HepG2 (cell line): ENCODE results near the gene CHAF1A. TPM values are rescaled to one million over a fixed set of nuclear protein-coding genes. Genes with fewer than 3 reads are reported as not detected.

ENCODE experiments used
- ATAC-seq: fragments of 200-7000 bp; cut with Tn5 transposase; 3 replicates; pipeline ENCODE4 v1.9.1; 2020; ENCODE audit warnings: mild to moderate bottlenecking, moderate library complexity
- BruUV-seq: library from RNA; stranded (reverse); fragments of 400-500 nt; replicated peaks from 2 replicates; lab custom pipeline; 2021; lab: Mats Ljungman, UMichigan
- CTCF ChIA-PET: fragments of 300-600 bp; formaldehyde crosslinking; extraction: SDS; loops from one replicate; lab custom pipeline; 2021; ENCODE audit warnings: low total read pairs, inconsistent platforms, low intra/inter-chr PET ratio; lab: Yijun Ruan, JAX
- POLR2A ChIA-PET: fragments of 350-600 bp; sonication (Branson Sonifier 250); formaldehyde crosslinking; loops from one replicate; lab custom pipeline; 2020; ENCODE audit warnings: antibody characterized with exemption, inconsistent platforms; lab: Yijun Ruan, JAX
- DNase-seq: peaks from one replicate; pipeline ENCODE4 v3.0.0-alpha.2; 2015; ENCODE audit warnings: low spot score
- FAIRE-seq: peaks from 3 replicates; lab custom pipeline; 2011; peaks lifted over from hg19 to GRCh38; lab: Jason Lieb, UNC
- H2AFZ ChIP-seq: one replicate; pipeline ENCODE4 v1.6.1; 2011; ENCODE audit warnings: low read length, inconsistent platforms
- H3K27ac ChIP-seq: fragments of 300-600 bp; 3 replicates; pipeline ENCODE4 v1.8.0; 2011; ENCODE audit warnings: mixed run types, mild to moderate bottlenecking, mixed read lengths, low read length, inconsistent platforms; ENCODE audit not compliant: insufficient read depth; ENCODE audit errors: extremely low read length
- H3K27me3 ChIP-seq, 2 experiments: fragments of 200-600 bp in 1 of 2; 2 replicates in 1 of 2; 3 replicates in 1 of 2; pipeline versions ENCODE4 v1.6.0 to v1.8.0; 2011; ENCODE audit warnings: low read length in 2 of 2, mild to moderate bottlenecking in 2 of 2, moderate library complexity in 2 of 2, inconsistent platforms in 1 of 2; ENCODE audit not compliant: insufficient read depth in 2 of 2, control insufficient read depth in 1 of 2
- H3K36me3 ChIP-seq, 2 experiments: fragments of 200-600 bp in 1 of 2; replicated peaks in 1 of 2; 2 replicates in 1 of 2; 3 replicates in 1 of 2; pipeline versions ENCODE4 v1.5.1 to v1.8.0; 2011; ENCODE audit warnings: low read length in 2 of 2, inconsistent platforms in 1 of 2; ENCODE audit not compliant: insufficient read depth in 2 of 2, control insufficient read depth in 1 of 2
- H3K4me1 ChIP-seq: 2 replicates; pipeline ENCODE4 v1.5.1; 2012; ENCODE audit warnings: low read length, inconsistent platforms; ENCODE audit not compliant: insufficient read depth
- H3K4me2 ChIP-seq: 2 replicates; pipeline ENCODE4 v1.6.0; 2011; ENCODE audit warnings: low read depth, low read length, inconsistent platforms
- H3K4me3 ChIP-seq, 3 experiments: fragments of 200-600 bp in 1 of 3; sonication (generic), shearing (Covaris generic) in 1 of 3; replicated peaks in 1 of 3; 2 replicates each; pipeline ENCODE4 v1.5.1; 2011 to 2016; ENCODE audit warnings: low read length in 3 of 3, inconsistent platforms in 2 of 3, low read depth in 2 of 3, mild to moderate bottlenecking in 2 of 3, control low read depth in 1 of 3, mixed read lengths in 1 of 3; ENCODE audit not compliant: insufficient read depth in 1 of 3
- H3K79me2 ChIP-seq: one replicate; pipeline ENCODE4 v1.6.1; 2011; ENCODE audit warnings: low read length, inconsistent platforms; ENCODE audit not compliant: insufficient read depth
- H3K9ac ChIP-seq: 2 replicates; pipeline ENCODE4 v1.6.0; 2011; ENCODE audit warnings: mild to moderate bottlenecking, low read depth, low read length, inconsistent platforms; ENCODE audit not compliant: insufficient read depth
- H3K9me3 ChIP-seq: 2 replicates; pipeline ENCODE4 v1.5.1; 2012; ENCODE audit warnings: mild to moderate bottlenecking, low read length
- H4K20me1 ChIP-seq: 2 replicates; pipeline ENCODE4 v1.6.0; 2011; ENCODE audit warnings: inconsistent platforms, mild to moderate bottlenecking, low read length, moderate library complexity; ENCODE audit not compliant: insufficient read depth
- AGO2 ChIP-seq: fragments of 200-400 bp; formaldehyde crosslinking; optimal IDR thresholded peaks from 2 replicates; pipeline ENCODE3; 2017; ENCODE audit warnings: mild to moderate bottlenecking, low read depth, low read length, moderate library complexity
- FOXA1 ChIP-seq, 2 experiments: fragments of 450-650 bp in 1 of 2; sonication (generic) in 1 of 2; formaldehyde crosslinking in 1 of 2; IDR thresholded peaks; 2 replicates each; pipeline versions ENCODE4 v1.4.0 to v1.6.1; 2016 to 2020; ENCODE audit warnings: missing genetic modification reagents in 1 of 2
- NR2C2 ChIP-seq: sonication (generic); formaldehyde crosslinking; IDR thresholded peaks from 2 replicates; pipeline ENCODE4 v1.4.0; 2020; ENCODE audit warnings: missing genetic modification reagents, mild to moderate bottlenecking, moderate library complexity, borderline replicate concordance
- RFXAP ChIP-seq: sonication (generic); formaldehyde crosslinking; IDR thresholded peaks from 2 replicates; pipeline ENCODE4 v1.4.0; 2020; ENCODE audit warnings: missing genetic modification reagents, borderline replicate concordance
- SSRP1 ChIP-seq: IDR thresholded peaks from 2 replicates; pipeline ENCODE4 v1.6.1; 2016; ENCODE audit warnings: control low read depth
- ZBTB38 ChIP-seq: sonication (generic); formaldehyde crosslinking; IDR thresholded peaks from 2 replicates; pipeline ENCODE4 v1.5.1; 2020; ENCODE audit warnings: mild to moderate bottlenecking, missing genetic modification reagents
- ZMYM3 ChIP-seq: sonication (generic); formaldehyde crosslinking; IDR thresholded peaks from 2 replicates; pipeline ENCODE4 v1.5.1; 2020; ENCODE audit warnings: mild to moderate bottlenecking, missing genetic modification reagents
- ZNF331 ChIP-seq: sonication (generic); formaldehyde crosslinking; IDR thresholded peaks from 2 replicates; pipeline ENCODE4 v1.4.0; 2020; ENCODE audit warnings: missing genetic modification reagents
- ZNF660 ChIP-seq: sonication (generic); formaldehyde crosslinking; IDR thresholded peaks from 2 replicates; pipeline ENCODE4 v1.5.1; 2020; ENCODE audit warnings: mild to moderate bottlenecking, low read depth, missing genetic modification reagents, borderline replicate concordance
- WGBS: methylation state at CpG from one replicate; pipeline ENCODE4 v1.1.6; 2017; ENCODE audit warnings: low lambda C conversion rate; 5-methylcytosine and 5-hydroxymethylcytosine counted together
- in situ Hi-C: cut with HindIII; loops from 2 replicates; pipeline ENCODE4 v1.10.0; 2017; ENCODE audit warnings: low pct_unique_long_range_greater_than_20kb; ENCODE audit not compliant: extremely low pct_ligation_motif_present
- intact Hi-C: fragments of 100-400 bp; cut with micrococcal nuclease; formaldehyde crosslinking; loops from one replicate; pipeline ENCODE4 v1.10.0; 2022; ENCODE audit not compliant: unreplicated experiment
- polyA plus RNA-seq, 8 experiments: library from polyadenylated mRNA; depleted of rRNA in 3 of 8; stranded (reverse) in 7 of 8; unstranded in 1 of 8; fragments of >200 nt; fragmentation: Illumina TruSeq in 4 of 8; extraction: Trizol in 4 of 8; gene quantifications; 2 replicates each; pipeline versions ENCODE4 v1.2.1 to v1.2.3, GENCODE V29; 2011 to 2016; ENCODE audit warnings: low read depth in 4 of 8, missing spikeins in 1 of 8, mixed read lengths in 1 of 8; ENCODE audit not compliant: insufficient read depth in 1 of 8
- total RNA-seq, 5 experiments: library from RNA; depleted of rRNA; stranded (reverse); fragments of >200 nt; fragmentation: Illumina TruSeq; extraction: Trizol; gene quantifications; 2 replicates each; pipeline ENCODE4 v1.2.3, GENCODE V29; 2016; ENCODE audit warnings: low read depth in 1 of 5
- TF ChIP-seq, protein P1 (sequence below): sonication (generic); formaldehyde crosslinking; IDR thresholded peaks from 2 replicates; pipeline ENCODE4 v1.8.0; 2022; ENCODE audit warnings: missing genetic modification reagents, low read depth, mild to moderate bottlenecking, borderline replicate concordance
- TF ChIP-seq, protein P2 (sequence below): sonication (generic); formaldehyde crosslinking; IDR thresholded peaks from 2 replicates; pipeline ENCODE4 v1.4.0; 2020; ENCODE audit warnings: missing genetic modification reagents
- TF ChIP-seq, protein P3 (sequence below): sonication (generic); formaldehyde crosslinking; IDR thresholded peaks from 2 replicates; pipeline ENCODE4 v1.4.0; 2020; ENCODE audit warnings: mild to moderate bottlenecking, missing genetic modification reagents

The CHAF1A gene
- total and polyA plus RNA-seq, 2 of the 13 experiments (the other 11 are each of a cell fraction or from before 2014, with no cell fraction given) = 11.0 to 34.8 TPM

DNA sequence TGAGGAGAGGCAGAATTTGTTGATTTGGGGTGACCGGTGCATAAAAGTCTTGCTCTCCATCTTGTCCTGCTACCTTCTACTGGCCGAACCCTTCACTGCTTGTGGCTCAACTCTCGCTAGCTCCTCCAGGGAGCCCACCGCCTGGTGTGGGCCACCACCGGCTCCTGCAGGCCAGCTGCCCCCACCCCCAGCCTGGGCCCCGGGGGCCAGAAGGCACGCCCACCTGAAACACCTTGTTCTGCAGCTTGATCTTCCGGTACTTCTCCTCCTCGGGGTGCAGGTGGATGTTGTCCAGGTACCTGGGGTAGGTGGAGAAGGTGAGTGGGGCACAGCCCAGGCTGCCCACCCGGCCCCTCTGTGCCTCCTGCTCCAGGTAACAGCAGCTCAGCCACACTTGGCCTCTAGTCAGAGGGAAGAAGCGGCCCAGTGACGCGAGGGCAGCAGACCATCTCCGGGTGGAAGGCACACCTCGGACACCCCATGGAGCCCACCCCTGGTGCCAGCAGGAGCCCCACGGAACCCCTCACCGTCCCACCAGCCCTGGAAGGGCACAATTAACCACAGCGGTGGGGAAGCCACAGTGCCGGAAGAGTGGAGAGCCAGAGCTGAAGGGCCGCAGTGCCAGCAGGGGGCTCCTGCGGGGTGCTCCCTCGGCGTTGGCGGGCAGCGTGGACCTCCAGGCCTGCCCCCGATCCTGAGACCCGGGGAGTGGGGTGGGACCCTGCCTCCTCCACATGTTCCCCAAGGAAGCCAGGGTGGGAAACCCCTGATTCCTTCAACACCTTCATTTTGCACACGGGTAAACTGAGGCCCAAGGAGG, 45.1 kb downstream of the CHAF1A start:
- no peaks in the 10 kb centered on the region for H3K9me3 ChIP-seq
- no peaks in the 10 kb centered on the region for H4K20me1 ChIP-seq
- H2AFZ ChIP-seq = no peak overlapping the region
- TF ChIP-seq, protein P1, sequence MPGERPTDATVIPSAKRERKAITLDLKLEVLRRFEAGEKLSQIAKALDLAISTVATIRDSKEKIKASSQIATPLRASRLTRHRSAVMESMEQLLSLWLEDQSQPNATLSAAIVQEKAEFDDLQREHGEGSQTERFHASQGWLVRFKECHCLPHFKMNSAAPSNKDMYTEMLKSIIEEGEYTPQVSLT (CRISPR knock-in tag) = no peak
- peak; percentile 80 for TF ChIP-seq AGO2
- TF ChIP-seq ZNF331 (CRISPR knock-in tag) = no peak
- DNase-seq (no peak), FAIRE-seq (no peak), ATAC-seq (no peak)
- intact Hi-C loops = no loop called here
- peaks cover 10% of the 10 kb centered on the region; the same call in 1 of the 2 replicates for H3K4me1 ChIP-seq
- 98% methylated on average over 17 of the region's 28 CpGs for WGBS
- peaks cover 17 to 48% of the 10 kb centered on the region in 2 experiments; a peak in 4 of 5 replicates for H3K36me3 ChIP-seq
- POLR2A ChIA-PET = interaction anchor here (1.0 kb wide), 1 partner anchor 24 kb away, joined by 3 read pairs; no protein-coding TSS in a partner anchor
- BruUV-seq = no TSS peak
- H3K27me3 ChIP-seq = no peaks in the 10 kb centered on the region
- H3K4me2 ChIP-seq = no peak overlapping the region
- CTCF ChIA-PET = no interaction called here
- in situ Hi-C loops = no loop called here
- no peak overlapping the region for H3K9ac ChIP-seq
- no peaks in the 10 kb centered on the region for H3K79me2 ChIP-seq
- H3K27ac ChIP-seq = no peak overlapping the region
- no peak overlapping the region for H3K4me3 ChIP-seq

DNA sequence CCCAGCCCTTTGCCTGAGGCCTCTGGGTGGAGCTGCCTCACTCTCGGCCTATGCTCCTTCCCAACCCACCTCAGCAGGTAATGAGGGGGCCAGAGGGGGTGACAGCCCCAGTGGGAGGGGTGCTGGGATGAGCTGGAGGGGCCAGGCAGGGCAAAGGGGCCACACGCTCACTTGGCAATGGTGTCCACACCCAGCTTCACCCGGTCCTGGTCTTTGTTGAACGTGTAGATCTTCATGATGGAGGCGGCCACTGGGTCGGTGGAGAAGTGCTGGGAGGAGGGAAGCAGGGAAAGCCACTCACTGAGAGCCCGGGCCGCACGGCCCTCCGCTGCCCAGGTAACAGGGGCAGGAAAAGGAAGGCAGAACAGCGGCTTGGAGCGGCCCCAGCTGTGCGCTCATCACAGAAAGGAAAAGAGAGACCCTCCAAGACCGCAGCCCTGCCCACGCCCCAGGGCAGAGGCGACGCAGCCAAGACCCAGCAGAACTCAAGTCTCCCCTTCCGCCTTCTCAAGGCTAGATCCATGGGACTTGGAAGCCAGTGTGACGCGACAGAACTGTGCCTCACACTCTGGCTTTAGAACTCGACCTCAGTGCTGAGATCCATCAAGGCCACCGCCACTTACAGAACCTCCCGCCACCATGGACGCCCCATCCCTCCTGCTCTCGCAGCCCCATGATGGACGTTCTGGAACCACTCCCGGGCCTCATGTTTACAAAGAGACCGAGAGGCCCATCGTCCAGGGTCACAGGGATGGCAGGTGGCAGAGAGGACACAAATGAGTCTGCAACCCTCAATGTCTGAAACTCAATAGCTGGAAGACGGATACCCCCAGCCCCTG, 45.9 kb downstream of the CHAF1A start:
- FAIRE-seq (no peak), DNase-seq (no peak)
- TF ChIP-seq RFXAP (CRISPR knock-in tag) = no peak
- TF ChIP-seq FOXA1 (IDR thresholded peaks at IDR 0.05) = no peak
- TF ChIP-seq FOXA1 (CRISPR knock-in tag; IDR thresholded peaks at IDR 0.05) = peak; percentile 34; the same call in 1 of the 2 replicates
- TF ChIP-seq AGO2 = peak; percentile 60
- TF ChIP-seq, protein P2, sequence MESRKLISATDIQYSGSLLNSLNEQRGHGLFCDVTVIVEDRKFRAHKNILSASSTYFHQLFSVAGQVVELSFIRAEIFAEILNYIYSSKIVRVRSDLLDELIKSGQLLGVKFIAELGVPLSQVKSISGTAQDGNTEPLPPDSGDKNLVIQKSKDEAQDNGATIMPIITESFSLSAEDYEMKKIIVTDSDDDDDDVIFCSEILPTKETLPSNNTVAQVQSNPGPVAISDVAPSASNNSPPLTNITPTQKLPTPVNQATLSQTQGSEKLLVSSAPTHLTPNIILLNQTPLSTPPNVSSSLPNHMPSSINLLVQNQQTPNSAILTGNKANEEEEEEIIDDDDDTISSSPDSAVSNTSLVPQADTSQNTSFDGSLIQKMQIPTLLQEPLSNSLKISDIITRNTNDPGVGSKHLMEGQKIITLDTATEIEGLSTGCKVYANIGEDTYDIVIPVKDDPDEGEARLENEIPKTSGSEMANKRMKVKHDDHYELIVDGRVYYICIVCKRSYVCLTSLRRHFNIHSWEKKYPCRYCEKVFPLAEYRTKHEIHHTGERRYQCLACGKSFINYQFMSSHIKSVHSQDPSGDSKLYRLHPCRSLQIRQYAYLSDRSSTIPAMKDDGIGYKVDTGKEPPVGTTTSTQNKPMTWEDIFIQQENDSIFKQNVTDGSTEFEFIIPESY (CRISPR knock-in tag) = peak; percentile 83; the same call in 1 of the 2 replicates
- no peak for TF ChIP-seq NR2C2
- TF ChIP-seq, protein P3, sequence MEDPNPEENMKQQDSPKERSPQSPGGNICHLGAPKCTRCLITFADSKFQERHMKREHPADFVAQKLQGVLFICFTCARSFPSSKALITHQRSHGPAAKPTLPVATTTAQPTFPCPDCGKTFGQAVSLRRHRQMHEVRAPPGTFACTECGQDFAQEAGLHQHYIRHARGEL (CRISPR knock-in tag) = no peak
- TF ChIP-seq ZMYM3 (CRISPR knock-in tag) = no peak
- TF ChIP-seq ZNF660 (CRISPR knock-in tag) = no peak
- peak; percentile 46; the same call in 1 of the 2 replicates for TF ChIP-seq ZBTB38 (CRISPR knock-in tag)
- TF ChIP-seq SSRP1 (CRISPR knock-in tag) = no peak

More for the DNA sequence above, 45.9 kb downstream of the CHAF1A start:
- H3K4me3 ChIP-seq = no peak overlapping the region
- no peaks in the 10 kb centered on the region for H3K27me3 ChIP-seq
- ATAC-seq = no peak
- peaks cover 22 to 54% of the 10 kb centered on the region in 2 experiments for H3K36me3 ChIP-seq
- no peak overlapping the region for H3K4me2 ChIP-seq
- in situ Hi-C loops (no loop called here), intact Hi-C loops (no loop called here)
- H3K9me3 ChIP-seq = no peaks in the 10 kb centered on the region
- 90% methylated on average over 26 of the region's 30 CpGs for WGBS
- BruUV-seq = no TSS peak
- CTCF ChIA-PET = no interaction called here
- POLR2A ChIA-PET = interaction anchor here (1.0 to 1.3 kb wide), 2 partner anchors 9 to 23 kb away, joined by 3 read pairs; partner anchors contain the start of gene UBXN6
- H4K20me1 ChIP-seq = no peaks in the 10 kb centered on the region
- H2AFZ ChIP-seq = no peak overlapping the region
- no peak overlapping the region for H3K9ac ChIP-seq
- peaks cover 10% of the 10 kb centered on the region; the same call in 1 of the 2 replicates for H3K4me1 ChIP-seq
- H3K27ac ChIP-seq = no peak overlapping the region
- no peaks in the 10 kb centered on the region for H3K79me2 ChIP-seq
